ENCODE results near the gene ADAMTS17.

The ADAMTS17 gene

DNA sequence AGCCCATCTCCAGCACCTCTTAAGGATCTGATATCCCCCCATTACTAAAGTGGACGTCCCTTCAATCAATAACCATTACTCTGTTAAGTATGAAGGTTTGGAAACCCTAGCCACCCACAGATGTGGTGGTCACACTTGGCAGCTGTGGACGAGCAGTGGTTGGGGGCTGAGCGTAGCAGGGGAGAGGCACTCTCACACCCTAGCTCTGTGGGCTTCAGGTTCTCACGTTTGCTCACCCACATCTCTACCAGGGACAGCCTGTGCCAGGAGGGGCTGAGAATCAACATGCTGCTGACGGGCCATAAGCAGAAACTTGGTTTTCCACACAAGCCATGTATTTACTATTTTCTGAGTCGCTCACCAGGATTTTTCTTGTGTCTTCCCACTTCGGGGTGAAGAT is 287.2 kb downstream of the ADAMTS17 start:
- TF ChIP-seq EGR1 (IDR thresholded peaks at IDR 0.05) (no peak), CEBPB (IDR thresholded peaks at IDR 0.05) (no peak), CREB1 (IDR thresholded peaks at IDR 0.05; ENCODE audit: low read depth) (no peak), FOXM1 (IDR thresholded peaks at IDR 0.05; ENCODE audit: borderline replicate concordance, low read depth) (no peak), YY1 (IDR thresholded peaks at IDR 0.05; ENCODE audit: low read depth) (no peak), TAF1 (IDR thresholded peaks at IDR 0.05; ENCODE audit: low read depth) (no peak), EP300 (IDR thresholded peaks at IDR 0.05; ENCODE audit: borderline replicate concordance) (no peak), NFIC (IDR thresholded peaks at IDR 0.05) (no peak), TCF12 (IDR thresholded peaks at IDR 0.05; ENCODE audit: low read depth) (no peak), ZBTB7A (IDR thresholded peaks at IDR 0.05; ENCODE audit: low read depth) (no peak), RAD21 (IDR thresholded peaks at IDR 0.05; ENCODE audit: low read depth) (no peak), TEAD4 (IDR thresholded peaks at IDR 0.05) (no peak)
- TF ChIP-seq, protein P1, sequence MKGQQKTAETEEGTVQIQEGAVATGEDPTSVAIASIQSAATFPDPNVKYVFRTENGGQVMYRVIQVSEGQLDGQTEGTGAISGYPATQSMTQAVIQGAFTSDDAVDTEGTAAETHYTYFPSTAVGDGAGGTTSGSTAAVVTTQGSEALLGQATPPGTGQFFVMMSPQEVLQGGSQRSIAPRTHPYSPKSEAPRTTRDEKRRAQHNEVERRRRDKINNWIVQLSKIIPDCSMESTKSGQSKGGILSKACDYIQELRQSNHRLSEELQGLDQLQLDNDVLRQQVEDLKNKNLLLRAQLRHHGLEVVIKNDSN (IDR thresholded peaks at IDR 0.05), result no peak
- TF ChIP-seq, protein P2, sequence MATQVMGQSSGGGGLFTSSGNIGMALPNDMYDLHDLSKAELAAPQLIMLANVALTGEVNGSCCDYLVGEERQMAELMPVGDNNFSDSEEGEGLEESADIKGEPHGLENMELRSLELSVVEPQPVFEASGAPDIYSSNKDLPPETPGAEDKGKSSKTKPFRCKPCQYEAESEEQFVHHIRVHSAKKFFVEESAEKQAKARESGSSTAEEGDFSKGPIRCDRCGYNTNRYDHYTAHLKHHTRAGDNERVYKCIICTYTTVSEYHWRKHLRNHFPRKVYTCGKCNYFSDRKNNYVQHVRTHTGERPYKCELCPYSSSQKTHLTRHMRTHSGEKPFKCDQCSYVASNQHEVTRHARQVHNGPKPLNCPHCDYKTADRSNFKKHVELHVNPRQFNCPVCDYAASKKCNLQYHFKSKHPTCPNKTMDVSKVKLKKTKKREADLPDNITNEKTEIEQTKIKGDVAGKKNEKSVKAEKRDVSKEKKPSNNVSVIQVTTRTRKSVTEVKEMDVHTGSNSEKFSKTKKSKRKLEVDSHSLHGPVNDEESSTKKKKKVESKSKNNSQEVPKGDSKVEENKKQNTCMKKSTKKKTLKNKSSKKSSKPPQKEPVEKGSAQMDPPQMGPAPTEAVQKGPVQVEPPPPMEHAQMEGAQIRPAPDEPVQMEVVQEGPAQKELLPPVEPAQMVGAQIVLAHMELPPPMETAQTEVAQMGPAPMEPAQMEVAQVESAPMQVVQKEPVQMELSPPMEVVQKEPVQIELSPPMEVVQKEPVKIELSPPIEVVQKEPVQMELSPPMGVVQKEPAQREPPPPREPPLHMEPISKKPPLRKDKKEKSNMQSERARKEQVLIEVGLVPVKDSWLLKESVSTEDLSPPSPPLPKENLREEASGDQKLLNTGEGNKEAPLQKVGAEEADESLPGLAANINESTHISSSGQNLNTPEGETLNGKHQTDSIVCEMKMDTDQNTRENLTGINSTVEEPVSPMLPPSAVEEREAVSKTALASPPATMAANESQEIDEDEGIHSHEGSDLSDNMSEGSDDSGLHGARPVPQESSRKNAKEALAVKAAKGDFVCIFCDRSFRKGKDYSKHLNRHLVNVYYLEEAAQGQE (IDR thresholded peaks at IDR 0.05; ENCODE audit: low read depth), result no peak
- TF ChIP-seq, protein P3, sequence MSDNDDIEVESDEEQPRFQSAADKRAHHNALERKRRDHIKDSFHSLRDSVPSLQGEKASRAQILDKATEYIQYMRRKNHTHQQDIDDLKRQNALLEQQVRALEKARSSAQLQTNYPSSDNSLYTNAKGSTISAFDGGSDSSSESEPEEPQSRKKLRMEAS (IDR thresholded peaks at IDR 0.05), result no peak

DNA sequence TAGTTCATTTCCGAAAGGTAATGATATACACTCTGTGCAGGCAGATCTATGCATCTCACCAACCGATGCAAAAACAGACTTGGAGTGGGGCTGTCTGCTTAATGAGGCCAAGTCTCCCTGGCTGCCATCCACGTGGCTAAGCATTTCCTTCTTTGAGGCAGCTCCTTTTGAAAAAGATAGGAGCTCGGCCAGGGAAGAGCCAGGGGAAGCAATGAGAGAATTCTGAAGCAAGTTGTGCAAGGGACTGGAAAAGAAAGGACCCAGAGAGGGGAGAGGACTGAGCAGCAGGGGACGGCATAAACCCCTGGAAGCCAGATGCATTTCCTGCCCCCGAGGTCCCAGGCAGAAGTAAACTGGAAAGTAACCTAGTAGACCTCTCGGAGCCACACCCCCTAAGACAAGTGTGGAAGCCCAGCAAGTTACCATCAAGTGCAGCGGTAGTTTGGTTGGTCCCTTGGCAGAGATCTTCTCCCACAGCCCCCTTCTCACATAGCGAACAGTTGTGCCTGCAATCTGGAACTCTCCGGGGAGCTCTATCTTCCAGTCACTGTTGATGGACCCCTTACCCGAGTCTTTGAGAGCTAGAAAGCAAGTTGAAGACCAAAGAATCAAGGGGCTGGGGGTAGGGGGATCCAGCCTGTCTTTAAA is 288.2 kb downstream of the ADAMTS17 start:
- TF ChIP-seq, protein P2 (IDR thresholded peaks at IDR 0.05; ENCODE audit: low read depth), result no peak
- TF ChIP-seq EP300 (IDR thresholded peaks at IDR 0.05; ENCODE audit: borderline replicate concordance) (no peak), ZBTB7A (IDR thresholded peaks at IDR 0.05; ENCODE audit: low read depth) (no peak), YY1 (IDR thresholded peaks at IDR 0.05; ENCODE audit: low read depth) (no peak)
- TF ChIP-seq, protein P1 (IDR thresholded peaks at IDR 0.05), result no peak

DNA sequence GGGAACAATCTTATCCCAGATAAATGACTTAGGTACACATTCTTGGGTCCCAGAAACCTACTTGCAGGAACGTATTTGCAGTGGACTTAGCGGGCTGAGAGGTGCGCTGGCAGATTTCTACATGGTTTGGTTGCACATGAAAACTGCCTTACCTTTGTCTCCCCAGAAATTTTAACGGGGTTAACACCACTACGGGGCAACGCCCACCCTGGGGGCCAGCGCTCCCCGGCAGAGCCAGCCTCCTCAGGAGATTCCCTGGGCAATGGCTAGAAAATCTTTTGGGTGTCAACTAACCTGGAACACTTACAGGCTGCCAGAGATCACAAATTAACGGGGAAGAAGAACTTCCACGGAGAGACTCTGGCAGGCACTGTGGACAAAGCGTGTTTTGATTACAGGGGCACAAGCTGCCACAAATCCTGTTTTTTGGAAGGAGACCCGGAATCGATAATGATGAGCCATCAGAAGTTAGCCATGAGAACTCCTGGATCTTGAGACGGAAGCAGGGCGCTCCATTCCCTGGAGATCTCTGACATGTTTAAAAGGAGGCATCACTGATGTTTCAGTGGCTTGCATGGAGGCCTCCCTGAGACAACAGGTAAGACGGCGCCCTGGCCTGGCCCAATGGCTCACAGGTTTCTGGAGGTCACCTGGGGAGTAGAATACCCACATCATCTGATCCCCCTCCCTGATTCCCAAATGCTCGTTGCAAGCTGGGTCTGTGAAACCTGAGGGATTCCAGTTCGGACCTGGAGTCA is 288.9 kb downstream of the ADAMTS17 start:
- TF ChIP-seq TCF12 (IDR thresholded peaks at IDR 0.05; ENCODE audit: low read depth) (no peak), EP300 (IDR thresholded peaks at IDR 0.05; ENCODE audit: borderline replicate concordance) (no peak), RAD21 (IDR thresholded peaks at IDR 0.05; ENCODE audit: low read depth) (no peak)
- TF ChIP-seq, protein P3 (IDR thresholded peaks at IDR 0.05), result no peak

DNA sequence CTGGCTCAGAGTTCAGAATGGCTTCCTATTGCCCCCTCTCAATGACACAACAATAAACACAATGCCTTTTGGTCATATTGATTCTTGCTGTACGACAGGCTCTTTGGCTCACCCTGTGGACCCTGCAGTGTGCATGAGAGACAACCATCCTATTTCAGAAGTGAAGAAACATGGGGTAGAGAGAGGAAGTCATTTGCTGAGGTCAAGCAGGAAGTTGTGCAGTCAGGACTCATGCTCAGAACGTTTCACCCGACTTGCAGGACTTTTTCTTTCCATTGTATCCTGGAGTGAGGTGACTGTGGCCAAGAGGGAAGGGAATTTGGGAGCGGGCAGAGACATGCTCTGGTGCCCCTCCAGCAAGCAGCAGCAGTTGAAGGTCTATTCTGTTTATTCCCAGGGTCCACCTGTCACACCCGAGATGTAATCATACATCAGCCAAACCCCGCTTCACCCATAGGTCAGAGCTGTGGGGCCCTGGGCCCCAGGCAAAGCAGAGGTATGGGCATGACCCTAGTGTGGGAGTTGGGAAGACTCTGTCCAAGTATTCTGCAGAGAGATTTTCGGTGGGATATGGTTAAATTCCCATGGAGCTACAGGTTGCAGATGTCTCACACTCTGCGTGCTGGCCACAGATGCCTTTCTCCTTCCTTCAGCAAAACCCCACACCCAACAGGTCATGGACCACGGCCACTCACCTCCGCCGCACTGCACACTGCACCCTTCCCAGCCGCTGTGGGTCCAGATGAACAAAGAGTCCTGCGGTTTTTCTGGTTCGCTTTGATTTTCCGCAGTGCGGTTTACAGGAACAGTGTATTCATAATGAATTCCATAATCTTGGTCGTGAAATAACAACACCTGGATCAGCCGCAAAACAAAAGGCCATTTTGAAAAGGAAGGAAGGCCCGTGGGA is 290.6 kb downstream of the ADAMTS17 start:
- TF ChIP-seq TEAD4 (IDR thresholded peaks at IDR 0.05), result no peak
- no peak for TF ChIP-seq TAF1 (IDR thresholded peaks at IDR 0.05; ENCODE audit: low read depth)
- TF ChIP-seq FOXM1 (IDR thresholded peaks at IDR 0.05; ENCODE audit: borderline replicate concordance, low read depth), result no peak
- TF ChIP-seq EGR1 (IDR thresholded peaks at IDR 0.05), result no peak
- no peak for TF ChIP-seq CREB1 (IDR thresholded peaks at IDR 0.05; ENCODE audit: low read depth)
- no peak for TF ChIP-seq ZBTB7A (IDR thresholded peaks at IDR 0.05; ENCODE audit: low read depth)

Measured in Ishikawa (cell line).